Common myeloid progenitor, CD34-positive (primary cell): ENCODE results near the gene TRIM24.
A peak's percentile ranks its signal among the peaks of the same experiment; 100 is the strongest.

ENCODE experiments used
- CTCF ChIA-PET: fragments of 350-600 bp; sonication (Branson Sonifier 250); formaldehyde crosslinking; loops from one replicate; lab custom pipeline; 2021; ENCODE audit warnings: antibody characterized with exemption; lab: Charles Lee
- POLR2A ChIA-PET: fragments of 350-600 bp; sonication (Branson Sonifier 250); formaldehyde crosslinking; loops from one replicate; lab custom pipeline; 2021; ENCODE audit warnings: antibody characterized with exemption; lab: Charles Lee
- DNase-seq, 3 donors: peaks; one replicate each; pipeline versions ENCODE4 v3.0.0 to v3.0.0-alpha.2; 2013
- H3K27ac ChIP-seq, 2 experiments: 1 replicate in 1 of 2; 2 replicates in 1 of 2; pipeline ENCODE4 v1.7.0; 2013; ENCODE audit warnings: inconsistent platforms in 2 of 2, low read length in 2 of 2, mild to moderate bottlenecking in 2 of 2, low read depth in 1 of 2, moderate library complexity in 1 of 2; ENCODE audit not compliant: severe bottlenecking in 2 of 2, insufficient read depth in 1 of 2, poor library complexity in 1 of 2
- H3K27me3 ChIP-seq, 5 experiments: replicated peaks in 2 of 5; 1 replicate in 3 of 5; 2 replicates in 2 of 5; pipeline versions ENCODE4 v1.6.1 to v1.7.0; 2013; ENCODE audit warnings: low read length in 4 of 5, mild to moderate bottlenecking in 2 of 5, moderate library complexity in 2 of 5, inconsistent platforms in 1 of 5; ENCODE audit not compliant: insufficient read depth in 5 of 5, control insufficient read depth in 4 of 5
- H3K36me3 ChIP-seq, 4 experiments: 1 replicate in 2 of 4; 2 replicates in 2 of 4; pipeline versions ENCODE4 v1.6.1 to v1.7.0; 2013; ENCODE audit warnings: low read length in 3 of 4, control low read depth in 1 of 4, mild to moderate bottlenecking in 1 of 4; ENCODE audit not compliant: control insufficient read depth in 4 of 4, insufficient read depth in 4 of 4
- H3K4me1 ChIP-seq, 4 experiments: 1 replicate in 3 of 4; 2 replicates in 1 of 4; pipeline versions ENCODE4 v1.6.1 to v1.7.1; 2013; ENCODE audit warnings: low read length in 3 of 4, mild to moderate bottlenecking in 3 of 4, control low read depth in 1 of 4, inconsistent platforms in 1 of 4, moderate library complexity in 1 of 4; ENCODE audit not compliant: control insufficient read depth in 4 of 4, insufficient read depth in 4 of 4; ENCODE audit errors: control extremely low read depth in 1 of 4
- H3K4me3 ChIP-seq, 7 experiments: 1 replicate in 4 of 7; 2 replicates in 3 of 7; pipeline versions ENCODE4 v1.5.1 to v1.7.0; 2013; ENCODE audit warnings: mild to moderate bottlenecking in 7 of 7, low read length in 6 of 7, moderate library complexity in 6 of 7, inconsistent platforms in 2 of 7, low read depth in 2 of 7, control low read depth in 1 of 7; ENCODE audit not compliant: insufficient read depth in 4 of 7, control insufficient read depth in 1 of 7; ENCODE audit errors: extremely low read depth in 1 of 7
- H3K9me3 ChIP-seq, 5 experiments: 1 replicate in 4 of 5; 2 replicates in 1 of 5; pipeline versions ENCODE4 v1.6.1 to v1.7.1; 2013; ENCODE audit warnings: low read length in 4 of 5, mild to moderate bottlenecking in 2 of 5, inconsistent platforms in 1 of 5, low read depth in 1 of 5, moderate library complexity in 1 of 5; ENCODE audit not compliant: control insufficient read depth in 4 of 5, insufficient read depth in 2 of 5; ENCODE audit errors: control extremely low read depth in 1 of 5
- WGBS: methylation state at CpG from one replicate; pipeline ENCODE4 v1.1.5; 2013; ENCODE audit not compliant: insufficient coverage; 5-methylcytosine and 5-hydroxymethylcytosine counted together

TRIM24 gene

GRCh38 chr7:138543739-138544138 lies 83.7 kb downstream of the TRIM24 start:
- WGBS, result 100% methylated on average over 2 of the region's 2 CpGs
- H3K36me3 ChIP-seq, result peaks cover 56 to 97% (median 69%) of the 10 kb centered on the region in 4 experiments
- ChIA-PET CTCF (no interaction called here), POLR2A (no interaction called here)
- no peak for DNase-seq
- H3K27ac ChIP-seq, result no peak overlapping the region
- H3K4me3 ChIP-seq, result no peak overlapping the region
- peaks cover 6 to 46% (median 12%) of the 10 kb centered on the region in 5 experiments for H3K9me3 ChIP-seq
- no peaks in the 10 kb centered on the region for H3K27me3 ChIP-seq
- H3K4me1 ChIP-seq, result no peaks in the 10 kb centered on the region

- DNase-seq, result no peak
- H3K4me1 ChIP-seq, result no peaks in the 10 kb centered on the region
- no peaks in the 10 kb centered on the region for H3K27me3 ChIP-seq
- H3K27ac ChIP-seq, result no peak overlapping the region
- H3K9me3 ChIP-seq, result peaks cover 6 to 49% (median 14%) of the 10 kb centered on the region in 5 experiments
- peaks cover 54 to 96% (median 70%) of the 10 kb centered on the region in 4 experiments for H3K36me3 ChIP-seq
- ChIA-PET POLR2A (no interaction called here), CTCF (no interaction called here)
- peak overlapping the region in 1 of 7 experiments; percentile 10 for H3K4me3 ChIP-seq
- WGBS, result 100% methylated on average over 3 of the region's 6 CpGs
These were observed 85.1 kb downstream of the TRIM24 start for GRCh38 chr7:138545123-138545522.

GRCh38 chr7:138546064-138546619 lies 86.1 kb downstream of the TRIM24 start:
- H3K36me3 ChIP-seq, result peaks cover 47 to 96% (median 70%) of the 10 kb centered on the region in 4 experiments
- ChIA-PET CTCF (no interaction called here), POLR2A (no interaction called here)
- H3K27me3 ChIP-seq, result no peaks in the 10 kb centered on the region
- H3K4me1 ChIP-seq, result no peaks in the 10 kb centered on the region
- WGBS, result 92% methylated on average over 4 of the region's 5 CpGs
- H3K4me3 ChIP-seq, result no peak overlapping the region
- peaks cover under 1 to 46% (median 13%) of the 10 kb centered on the region in 5 experiments for H3K9me3 ChIP-seq
- no peak for DNase-seq
- no peak overlapping the region for H3K27ac ChIP-seq

GRCh38 chr7:138546829-138547228 lies 86.8 kb downstream of the TRIM24 start:
- Histone ChIP-seq H3K4me3 (no peak overlapping the region), H3K9me3 (peaks cover 0 to 46% (median 12%) of the 10 kb centered on the region in 5 experiments), H3K4me1 (no peaks in the 10 kb centered on the region), H3K27me3 (no peaks in the 10 kb centered on the region), H3K27ac (no peak overlapping the region), H3K36me3 (peaks cover 41 to 96% (median 70%) of the 10 kb centered on the region in 4 experiments)
- DNase-seq, result no peak
- ChIA-PET CTCF (no interaction called here), POLR2A (no interaction called here)
- WGBS, result no CpG with 5 or more reads among the region's 2 CpGs

- Histone ChIP-seq H3K27me3 (no peaks in the 10 kb centered on the region), H3K4me1 (no peaks in the 10 kb centered on the region), H3K27ac (no peak overlapping the region), H3K9me3 (peaks cover 2 to 52% (median 17%) of the 10 kb centered on the region in 5 experiments), H3K4me3 (no peak overlapping the region), H3K36me3 (peaks cover 49 to 97% (median 79%) of the 10 kb centered on the region in 4 experiments)
- WGBS, result 100% methylated on average over 1 of the region's 1 CpG
- POLR2A ChIA-PET, result no interaction called here
- CTCF ChIA-PET, result interaction anchor here (0.8 kb wide), 1 partner anchor 190 kb away, joined by 3 read pairs; no protein-coding TSS in a partner anchor
- DNase-seq, result no peak
These were observed 89.0 kb downstream of the TRIM24 start for GRCh38 chr7:138549082-138549481.

GRCh38 chr7:138550337-138550736 lies 90.3 kb downstream of the TRIM24 start:
- Histone ChIP-seq H3K27me3 (no peaks in the 10 kb centered on the region), H3K4me3 (no peak overlapping the region), H3K36me3 (peaks cover 45 to 96% (median 80%) of the 10 kb centered on the region in 4 experiments), H3K4me1 (no peaks in the 10 kb centered on the region), H3K27ac (no peak overlapping the region), H3K9me3 (peaks cover 6 to 52% (median 23%) of the 10 kb centered on the region in 5 experiments)
- ChIA-PET POLR2A (no interaction called here), CTCF (no interaction called here)
- no CpG with 5 or more reads among the region's 3 CpGs for WGBS
- DNase-seq, result no peak

- WGBS, result 100% methylated on average over 1 of the region's 3 CpGs
- Histone ChIP-seq H3K4me3 (no peak overlapping the region), H3K27ac (no peak overlapping the region), H3K9me3 (peaks cover 9 to 54% (median 22%) of the 10 kb centered on the region in 5 experiments), H3K36me3 (peaks cover 40 to 96% (median 79%) of the 10 kb centered on the region in 4 experiments), H3K27me3 (no peaks in the 10 kb centered on the region), H3K4me1 (no peaks in the 10 kb centered on the region)
- POLR2A ChIA-PET, result no interaction called here
- DNase-seq, result no peak
- CTCF ChIA-PET, result no interaction called here
These were observed 91.0 kb downstream of the TRIM24 start for GRCh38 chr7:138551102-138551501.
